Measurements from ENCODE around the gene TRPM5.

GRCh38 chr11:2419638-2420501 is 24.4 kb downstream of the TRPM5 start:
- peak; percentile 82 for TF ChIP-seq CTCF (IDR thresholded peaks at IDR 0.05)
- TF ChIP-seq EZH2 (IDR thresholded peaks at IDR 0.05; ENCODE audit: borderline replicate concordance, insufficient read depth, low read depth, low read length, poor library complexity, severe bottlenecking): no peak
